Upper lobe of left lung (tissue), 6 donors: Measurements from ENCODE around the gene FA2H. TPM values are rescaled to one million over a fixed set of nuclear protein-coding genes. Genes with fewer than 3 reads are reported as not detected.

Experiments used
- ATAC-seq, 2 donors: fragments of 200-7000 bp; cut with Tn5 transposase; one replicate each; pipeline ENCODE4 v1.9.1; 2022; ENCODE audit warnings: mild to moderate bottlenecking in 2 of 2, moderate library complexity in 2 of 2; ENCODE audit not compliant: low FRiP score in 2 of 2
- DNase-seq, 2 donors: peaks; one replicate each; pipeline ENCODE4 v3.0.0-alpha.2; 2019 to 2020
- H3K27ac ChIP-seq, 4 donors: fragments of 200-600 bp; sonication (generic); one replicate each; pipeline ENCODE4 v1.5.1; 2016 to 2019
- H3K27me3 ChIP-seq, 4 donors: fragments of 200-600 bp; sonication (generic); one replicate each; pipeline ENCODE4 v1.5.1; 2017 to 2019
- H3K36me3 ChIP-seq, 4 donors: fragments of 200-600 bp; sonication (generic); one replicate each; pipeline ENCODE4 v1.5.1; 2016 to 2019
- H3K4me1 ChIP-seq, 4 donors: fragments of 200-600 bp; sonication (generic); one replicate each; pipeline ENCODE4 v1.5.1; 2018 to 2019
- H3K4me3 ChIP-seq, 4 donors: fragments of 200-600 bp; sonication (generic); one replicate each; pipeline ENCODE4 v1.5.1; 2017 to 2019; ENCODE audit warnings: mild to moderate bottlenecking in 2 of 4, moderate library complexity in 1 of 4
- H3K9me3 ChIP-seq, 4 donors: fragments of 200-600 bp; sonication (generic); one replicate each; pipeline ENCODE4 v1.5.1; 2018 to 2019
- CTCF ChIP-seq, 6 experiments: fragments of 450-650 bp in 4 of 6; fragments of 200-600 bp in 2 of 6; sonication (generic) in 2 of 6; IDR thresholded peaks; one replicate each; pipeline ENCODE4 v1.5.1; 2016 to 2019; ENCODE audit warnings: antibody characterized with exemption in 6 of 6
- EP300 ChIP-seq, 4 donors: sonication (generic); formaldehyde crosslinking; IDR thresholded peaks; one replicate each; pipeline ENCODE4 v1.5.1; 2017; ENCODE audit warnings: antibody characterized with exemption in 4 of 4, control low read depth in 2 of 4
- POLR2A ChIP-seq, 4 donors: fragments of 450-650 bp; IDR thresholded peaks; one replicate each; pipeline ENCODE4 v1.5.1; 2016 to 2017; ENCODE audit warnings: antibody characterized with exemption in 4 of 4, mild to moderate bottlenecking in 2 of 4
- POLR2AphosphoS5 ChIP-seq, 2 donors: sonication (generic); formaldehyde crosslinking; IDR thresholded peaks; one replicate each; pipeline ENCODE4 v1.5.1; 2017; ENCODE audit warnings: antibody characterized with exemption in 2 of 2
- WGBS, 2 donors: methylation state at CpG; one replicate each; pipeline ENCODE4 v1.1.5; 2017 to 2018; 5-methylcytosine and 5-hydroxymethylcytosine counted together
- total RNA-seq, 6 donors: library from RNA; depleted of rRNA in 4 of 6; stranded (reverse); fragments of >200 nt in 4 of 6; gene quantifications; one replicate each; pipeline versions ENCODE4 v1.1.0 to v1.2.1, GENCODE V29; 2016 to 2021
- donor health status: DM: no; HTN: no; CAD: no; lungs with moderate emphysema.
- donor health status: DM: no; HTN: yes; CAD: no; lungs with severe emphysema.

The FA2H gene
- total RNA-seq, 6 donors from 2014 or later: 1.4 to 6.8 (median 2.3) TPM

DNA sequence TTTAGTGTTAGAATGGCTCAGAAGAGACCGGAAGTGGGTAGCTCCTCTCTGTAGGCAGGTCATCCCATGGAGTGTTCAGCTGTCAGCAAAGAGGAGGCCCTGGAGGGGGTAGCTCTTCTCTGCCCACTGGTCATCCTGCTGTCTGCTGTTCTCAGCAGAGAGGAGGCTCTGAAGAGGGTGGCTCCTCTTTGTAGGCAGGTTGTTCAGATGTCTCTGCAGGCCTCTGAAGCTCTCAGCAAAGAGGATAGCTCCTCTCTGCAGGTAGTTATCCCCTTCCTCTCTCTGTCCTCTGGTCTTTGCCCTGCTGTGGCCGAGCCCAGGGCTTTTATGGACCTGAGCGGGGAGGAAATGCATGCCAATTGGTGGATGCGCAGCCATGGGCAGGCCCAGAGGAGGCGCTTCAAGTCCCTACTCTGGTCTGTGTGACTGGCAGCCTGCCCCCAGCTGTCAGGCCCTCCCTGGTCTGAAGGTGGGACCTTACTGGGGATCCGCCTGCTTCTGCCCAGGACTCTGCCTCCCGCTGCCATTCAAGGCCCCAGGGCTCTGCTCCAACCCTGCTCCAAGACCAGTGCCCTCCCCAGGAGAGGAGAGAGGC is 32.5 kb upstream of the FA2H start:
- peak in 1 of 2 donors; percentile 51 for ATAC-seq
- no peaks in the 10 kb centered on the region for H3K9me3 ChIP-seq
- no peak overlapping the region for H3K4me3 ChIP-seq
- DNase-seq: peak in 1 of 2 donors; percentile 29
- no peaks in the 10 kb centered on the region for H3K36me3 ChIP-seq
- peaks cover 0 to 4% (median 1%) of the 10 kb centered on the region in 4 donors for H3K4me1 ChIP-seq
- no peak for TF ChIP-seq POLR2AphosphoS5 (IDR thresholded peaks at IDR 0.05)
- TF ChIP-seq EP300 (IDR thresholded peaks at IDR 0.05): no peak
- TF ChIP-seq POLR2A (IDR thresholded peaks at IDR 0.05): no peak
- TF ChIP-seq CTCF (IDR thresholded peaks at IDR 0.05): no peak
- no peaks in the 10 kb centered on the region for H3K27me3 ChIP-seq
- WGBS, 2 donors: 96 to 98% methylated on average over 5 to 6 of the region's 7 CpGs
- H3K27ac ChIP-seq: no peak overlapping the region

DNA sequence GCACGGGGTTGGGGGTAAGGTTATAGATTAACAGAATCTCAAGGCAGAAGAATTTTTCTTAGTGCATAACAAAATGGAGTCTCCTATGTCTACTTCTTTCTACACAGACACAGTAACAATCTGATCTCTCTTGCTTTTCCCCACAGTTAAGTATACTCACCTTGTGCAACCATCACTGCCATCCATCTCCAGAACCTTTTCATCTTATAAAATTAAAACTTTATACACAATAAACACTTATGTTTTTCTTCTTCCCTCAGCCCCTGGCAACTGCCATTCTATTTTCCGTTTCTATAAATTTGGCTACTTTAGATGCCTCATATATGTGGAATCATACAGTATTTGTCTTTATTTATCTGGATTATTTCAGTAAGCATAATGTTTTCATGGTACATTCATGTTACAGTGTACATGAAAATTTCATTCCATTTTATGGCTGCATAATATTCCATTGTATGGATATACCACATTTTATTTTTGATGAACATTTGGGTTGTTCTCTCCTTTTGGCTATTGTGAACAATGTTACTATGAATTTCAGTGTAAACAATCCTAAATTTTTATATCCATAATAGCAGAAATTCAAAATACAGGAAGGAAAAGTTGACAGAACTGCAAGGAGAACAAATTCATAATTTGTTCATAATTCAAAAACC is 25.7 kb upstream of the FA2H start:
- Histone ChIP-seq H3K9me3 (no peaks in the 10 kb centered on the region), H3K36me3 (no peaks in the 10 kb centered on the region), H3K4me1 (no peaks in the 10 kb centered on the region), H3K27me3 (no peaks in the 10 kb centered on the region), H3K4me3 (no peak overlapping the region), H3K27ac (no peak overlapping the region)
- DNase-seq: no peak
- TF ChIP-seq EP300 (IDR thresholded peaks at IDR 0.05): no peak
- WGBS, 2 donors: 58 to 93% methylated on average over 1 to 2 of the region's 2 CpGs
- no peak for ATAC-seq

- ATAC-seq (no peak), DNase-seq (no peak)
- H3K4me1 ChIP-seq: no peaks in the 10 kb centered on the region
- no peak for TF ChIP-seq EP300 (IDR thresholded peaks at IDR 0.05)
- TF ChIP-seq POLR2AphosphoS5 (IDR thresholded peaks at IDR 0.05): no peak
- TF ChIP-seq POLR2A (IDR thresholded peaks at IDR 0.05): no peak
- TF ChIP-seq CTCF (IDR thresholded peaks at IDR 0.05): no peak
- no peaks in the 10 kb centered on the region for H3K9me3 ChIP-seq
- H3K36me3 ChIP-seq: no peaks in the 10 kb centered on the region
- no peak overlapping the region for H3K4me3 ChIP-seq
- 59 to 68% methylated on average over 1 of the region's 1 CpG for WGBS, 2 donors
- H3K27me3 ChIP-seq: no peaks in the 10 kb centered on the region
- H3K27ac ChIP-seq: no peak overlapping the region
Measured at GRCh38 chr16:74797414-74797813, 22.8 kb upstream of the FA2H start.

DNA sequence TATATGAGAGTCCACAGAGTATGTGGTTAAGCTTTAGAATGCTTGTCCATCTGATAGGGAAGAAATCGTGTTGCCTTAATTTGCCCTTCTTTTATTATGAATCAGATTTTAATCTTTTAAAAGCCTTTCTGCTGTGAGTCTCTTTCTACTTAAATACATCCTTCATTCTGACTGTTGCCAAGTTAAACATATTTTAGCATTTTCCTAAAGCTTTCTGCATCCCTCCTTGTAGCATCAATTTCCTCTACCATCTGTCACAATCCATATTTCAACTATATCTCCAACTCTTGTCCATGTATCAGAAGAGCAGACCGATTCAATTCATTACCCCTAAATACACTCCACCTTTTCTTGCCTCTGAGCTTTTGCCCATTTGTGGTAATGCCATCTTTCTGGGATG is 20.5 kb upstream of the FA2H start:
- H3K27ac ChIP-seq: no peak overlapping the region
- no peaks in the 10 kb centered on the region for H3K27me3 ChIP-seq
- TF ChIP-seq POLR2AphosphoS5 (IDR thresholded peaks at IDR 0.05) (no peak), POLR2A (IDR thresholded peaks at IDR 0.05) (no peak), CTCF (IDR thresholded peaks at IDR 0.05) (no peak), EP300 (IDR thresholded peaks at IDR 0.05) (no peak)
- no peaks in the 10 kb centered on the region for H3K36me3 ChIP-seq
- DNase-seq (no peak), ATAC-seq (no peak)
- no peaks in the 10 kb centered on the region for H3K9me3 ChIP-seq
- no peak overlapping the region for H3K4me3 ChIP-seq
- WGBS, 2 donors: 77 to 84% methylated on average over 2 of the region's 2 CpGs
- H3K4me1 ChIP-seq: no peaks in the 10 kb centered on the region

DNA sequence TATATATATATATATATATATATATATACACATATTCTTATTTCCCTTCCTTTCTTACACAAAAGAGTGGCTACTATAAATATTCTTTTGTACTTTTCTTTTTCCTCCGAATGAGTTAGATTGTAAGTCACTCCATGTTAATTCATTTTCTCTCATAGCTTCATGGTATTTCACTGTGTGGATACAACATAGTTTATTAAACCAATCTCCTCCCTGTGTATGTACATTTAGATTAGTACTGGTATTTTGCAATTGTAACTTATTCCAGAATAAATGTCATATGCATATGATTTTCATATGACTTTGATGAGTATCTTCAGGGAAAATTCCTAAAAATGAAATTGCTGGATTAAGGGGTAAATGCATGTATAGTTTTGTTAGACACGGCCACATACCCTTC is 20.0 kb upstream of the FA2H start:
- no peaks in the 10 kb centered on the region for H3K27me3 ChIP-seq
- ATAC-seq (no peak), DNase-seq (no peak)
- H3K4me3 ChIP-seq: no peak overlapping the region
- no peaks in the 10 kb centered on the region for H3K4me1 ChIP-seq
- H3K9me3 ChIP-seq: no peaks in the 10 kb centered on the region
- TF ChIP-seq POLR2A (IDR thresholded peaks at IDR 0.05) (no peak), CTCF (IDR thresholded peaks at IDR 0.05) (no peak), POLR2AphosphoS5 (IDR thresholded peaks at IDR 0.05) (no peak), EP300 (IDR thresholded peaks at IDR 0.05) (no peak)
- no peak overlapping the region for H3K27ac ChIP-seq
- WGBS, 2 donors: 30 to 35% methylated on average over 2 of the region's 2 CpGs
- H3K36me3 ChIP-seq: no peaks in the 10 kb centered on the region
